Frontal cortex (tissue), 4 donors: ENCODE measurements around the gene CLDN10. TPM values are rescaled to one million over a fixed set of nuclear protein-coding genes. Genes with fewer than 3 reads are reported as not detected.
"Not testable (repeated sequence)": the region's sequence is repeated elsewhere in the genome, so short reads cannot be mapped to it uniquely, and the experiment has no call there.

ENCODE experiments used
- DNase-seq, 2 donors: peaks; one replicate each; pipeline ENCODE4 v3.0.0; 2012; ENCODE audit warnings: low spot score in 2 of 2
- FAIRE-seq: peaks from 2 replicates; lab custom pipeline; 2012; peaks lifted over from hg19 to GRCh38; lab: Jason Lieb, UNC
- total RNA-seq: library from RNA; depleted of rRNA; stranded (reverse); fragments of >200 nt; gene quantifications from one replicate; pipeline ENCODE4 v1.2.3, GENCODE V29; 2014
- donor health status: control.
- donor health status: control.
- donor health status: control.

The CLDN10 gene
- total RNA-seq, 1 donor from 2014 or later = 4.5 TPM

GRCh38 chr13:95536632-95537241, 15.8 kb upstream of the CLDN10 start:
- FAIRE-seq (peak; percentile 57), DNase-seq (no peak)

GRCh38 chr13:95540888-95541287, 11.6 kb upstream of the CLDN10 start:
- FAIRE-seq (no peak), DNase-seq (no peak)

- FAIRE-seq = no peak
- no peak for DNase-seq
These were observed 11.2 kb upstream of the CLDN10 start for GRCh38 chr13:95541308-95541707.

- DNase-seq (no peak), FAIRE-seq (no peak)
These were observed 10.5 kb upstream of the CLDN10 start for GRCh38 chr13:95541911-95542474.

GRCh38 chr13:95544293-95544692, 8.2 kb upstream of the CLDN10 start:
- DNase-seq = no peak
- FAIRE-seq = no peak

GRCh38 chr13:95546919-95547318, 5.6 kb upstream of the CLDN10 start:
- FAIRE-seq (no peak), DNase-seq (no peak)

- DNase-seq (no peak), FAIRE-seq (no peak)
These were observed 4.9 kb upstream of the CLDN10 start for GRCh38 chr13:95547531-95548167.

GRCh38 chr13:95552208-95552538, 347 bp upstream of the CLDN10 start:
- DNase-seq (no peak), FAIRE-seq (no peak)

- FAIRE-seq (no peak), DNase-seq (no peak)
These were observed 1.3 kb downstream of the CLDN10 start for GRCh38 chr13:95553581-95554385.

- DNase-seq = no peak
- FAIRE-seq = no peak
These were observed 4.5 kb downstream of the CLDN10 start for GRCh38 chr13:95557013-95557412.

GRCh38 chr13:95559100-95559499, 6.6 kb downstream of the CLDN10 start:
- no peak for FAIRE-seq
- DNase-seq = no peak

GRCh38 chr13:95560387-95560786, 7.9 kb downstream of the CLDN10 start:
- no peak for DNase-seq
- no peak for FAIRE-seq

GRCh38 chr13:95564091-95564490, 11.6 kb downstream of the CLDN10 start:
- DNase-seq (no peak), FAIRE-seq (no peak)

GRCh38 chr13:95564733-95565291, 12.3 kb downstream of the CLDN10 start:
- DNase-seq (no peak), FAIRE-seq (no peak)

GRCh38 chr13:95565758-95566157, 13.2 kb downstream of the CLDN10 start:
- not testable (repeated sequence) for DNase-seq, FAIRE-seq

- no peak for FAIRE-seq
- DNase-seq = no peak
These were observed 15.6 kb downstream of the CLDN10 start for GRCh38 chr13:95568131-95568530.

GRCh38 chr13:95570016-95570415, 17.5 kb downstream of the CLDN10 start:
- no peak for DNase-seq
- no peak for FAIRE-seq

GRCh38 chr13:95571941-95572340, 19.4 kb downstream of the CLDN10 start:
- no peak for FAIRE-seq
- DNase-seq = no peak

- DNase-seq (no peak), FAIRE-seq (no peak)
These were observed 20.7 kb downstream of the CLDN10 start for GRCh38 chr13:95573221-95573620.

GRCh38 chr13:95579303-95579702, 26.8 kb downstream of the CLDN10 start:
- DNase-seq = no peak
- FAIRE-seq = no peak

- FAIRE-seq (no peak), DNase-seq (no peak)
These were observed 33.3 kb downstream of the CLDN10 start for GRCh38 chr13:95585867-95586266.
